ENCODE results near the gene PPP1R15B. TPM values are rescaled to one million over a fixed set of nuclear protein-coding genes. Genes with fewer than 3 reads are reported as not detected.

Gene PPP1R15B
- polyA plus RNA-seq, 1 donor (not counting 4 experiments of a cell fraction or from before 2014, with no cell fraction given) = 19.1 TPM

DNA sequence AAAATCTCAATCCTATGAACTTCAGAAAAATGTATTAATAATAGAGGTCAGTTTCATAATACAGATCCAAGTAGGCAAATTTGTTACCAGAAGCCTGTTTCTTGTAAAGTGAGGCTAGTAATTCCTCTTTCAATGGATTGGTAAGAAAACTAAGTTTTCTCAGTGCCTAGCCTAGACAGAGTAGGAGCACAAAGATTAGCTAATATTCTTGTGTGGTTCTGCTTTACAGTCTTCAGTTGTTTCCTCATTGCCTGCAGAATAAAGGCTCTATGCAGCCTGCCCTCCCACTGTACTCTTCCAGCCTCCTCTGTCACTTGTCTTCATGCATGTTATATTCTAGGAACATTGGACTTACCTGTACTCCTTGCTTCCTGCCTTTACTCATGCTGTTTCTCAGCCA lies 2.4 kb upstream of the PPP1R15B start:
- DNase-seq (ENCODE audit: low read depth, low spot score) (no peak), FAIRE-seq (no peak)
- TF ChIP-seq, protein P1, sequence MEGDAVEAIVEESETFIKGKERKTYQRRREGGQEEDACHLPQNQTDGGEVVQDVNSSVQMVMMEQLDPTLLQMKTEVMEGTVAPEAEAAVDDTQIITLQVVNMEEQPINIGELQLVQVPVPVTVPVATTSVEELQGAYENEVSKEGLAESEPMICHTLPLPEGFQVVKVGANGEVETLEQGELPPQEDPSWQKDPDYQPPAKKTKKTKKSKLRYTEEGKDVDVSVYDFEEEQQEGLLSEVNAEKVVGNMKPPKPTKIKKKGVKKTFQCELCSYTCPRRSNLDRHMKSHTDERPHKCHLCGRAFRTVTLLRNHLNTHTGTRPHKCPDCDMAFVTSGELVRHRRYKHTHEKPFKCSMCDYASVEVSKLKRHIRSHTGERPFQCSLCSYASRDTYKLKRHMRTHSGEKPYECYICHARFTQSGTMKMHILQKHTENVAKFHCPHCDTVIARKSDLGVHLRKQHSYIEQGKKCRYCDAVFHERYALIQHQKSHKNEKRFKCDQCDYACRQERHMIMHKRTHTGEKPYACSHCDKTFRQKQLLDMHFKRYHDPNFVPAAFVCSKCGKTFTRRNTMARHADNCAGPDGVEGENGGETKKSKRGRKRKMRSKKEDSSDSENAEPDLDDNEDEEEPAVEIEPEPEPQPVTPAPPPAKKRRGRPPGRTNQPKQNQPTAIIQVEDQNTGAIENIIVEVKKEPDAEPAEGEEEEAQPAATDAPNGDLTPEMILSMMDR (optimal IDR thresholded peaks at IDR 0.05 in 1 of 3, IDR thresholded peaks at IDR 0.05 in 1 of 3, conservative IDR thresholded peaks at IDR 0.05 in 1 of 3; ENCODE audit: extremely low read depth in 1 of 3, insufficient read depth in 2 of 3, low read length in 3 of 3) = no peak
- no peak for TF ChIP-seq EZH2 (IDR thresholded peaks at IDR 0.05; ENCODE audit: low read length)
- dilution Hi-C loops (cut with MboI; ENCODE audit: extremely low pct_ligation_motif_present, low sequenced_read_pairs) = no loop called here
- Histone ChIP-seq H3K27ac (ENCODE audit: control insufficient read depth, insufficient read depth, low read length) (no peak overlapping the region), H3K79me2 (ENCODE audit: control insufficient read depth, insufficient read depth, low read length) (peaks cover 26% of the 10 kb centered on the region), H3K4me1 (ENCODE audit: control insufficient read depth, extremely low read depth, insufficient read depth, low read length) (peaks cover 24% of the 10 kb centered on the region), H3K9ac (ENCODE audit: control insufficient read depth, extremely low read depth, insufficient read depth, low read length) (no peak overlapping the region), H3K4me3 (ENCODE audit: control insufficient read depth in 2 of 3, extremely low read depth in 1 of 3, insufficient read depth in 2 of 3, low read depth in 1 of 3, low read length in 3 of 3) (no peak overlapping the region), H3K9me3 (ENCODE audit: control insufficient read depth, low read depth, low read length) (no peaks in the 10 kb centered on the region), H3K4me2 (ENCODE audit: control insufficient read depth, extremely low read depth, insufficient read depth, low read depth, low read length) (no peak overlapping the region), H3K27me3 (ENCODE audit: control insufficient read depth, extremely low read depth, insufficient read depth, low read length) (no peaks in the 10 kb centered on the region), H2AFZ (ENCODE audit: control insufficient read depth, low read length) (no peak overlapping the region), H3K9me1 (ENCODE audit: control insufficient read depth, extremely low read depth, insufficient read depth, low read length) (no peaks in the 10 kb centered on the region), H4K20me1 (ENCODE audit: control insufficient read depth, extremely low read depth, insufficient read depth, low read length) (peaks cover 9% of the 10 kb centered on the region), H3K36me3 (ENCODE audit: control insufficient read depth in 2 of 2, extremely low read depth in 1 of 2, insufficient read depth in 2 of 2, low read length in 2 of 2) (peaks cover 0 to 9% of the 10 kb centered on the region in 2 experiments)

DNA sequence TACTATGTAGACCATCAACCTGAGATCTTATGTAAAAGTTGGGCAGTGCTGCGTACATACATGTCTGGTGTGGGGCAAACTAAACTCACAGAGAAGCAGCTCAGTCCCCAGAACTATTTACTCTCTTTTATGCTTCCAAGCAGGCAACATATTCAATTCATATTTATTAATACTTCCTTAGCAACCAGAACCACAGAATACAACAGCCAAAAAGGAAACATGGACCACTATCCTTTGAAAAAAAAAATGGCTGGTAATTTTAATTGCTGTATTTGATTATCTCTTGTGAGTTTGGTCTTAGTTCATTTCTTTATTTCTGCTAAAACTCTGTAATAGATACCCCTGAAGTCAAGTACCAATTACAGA lies 1.5 kb upstream of the PPP1R15B start:
- peaks cover 0 to 9% of the 10 kb centered on the region in 2 experiments for H3K36me3 ChIP-seq (ENCODE audit: control insufficient read depth in 2 of 2, extremely low read depth in 1 of 2, insufficient read depth in 2 of 2, low read length in 2 of 2)
- H3K79me2 ChIP-seq (ENCODE audit: control insufficient read depth, insufficient read depth, low read length) = peaks cover 35% of the 10 kb centered on the region
- no peak overlapping the region for H3K9ac ChIP-seq (ENCODE audit: control insufficient read depth, extremely low read depth, insufficient read depth, low read length)
- H3K9me3 ChIP-seq (ENCODE audit: control insufficient read depth, low read depth, low read length) = no peaks in the 10 kb centered on the region
- FAIRE-seq (no peak), DNase-seq (ENCODE audit: low read depth, low spot score) (no peak)
- dilution Hi-C loops (cut with MboI; ENCODE audit: extremely low pct_ligation_motif_present, low sequenced_read_pairs) = no loop called here
- H3K4me1 ChIP-seq (ENCODE audit: control insufficient read depth, extremely low read depth, insufficient read depth, low read length) = peaks cover 16% of the 10 kb centered on the region
- peaks cover 11% of the 10 kb centered on the region for H4K20me1 ChIP-seq (ENCODE audit: control insufficient read depth, extremely low read depth, insufficient read depth, low read length)
- TF ChIP-seq, protein P1 (optimal IDR thresholded peaks at IDR 0.05 in 1 of 3, IDR thresholded peaks at IDR 0.05 in 1 of 3, conservative IDR thresholded peaks at IDR 0.05 in 1 of 3; ENCODE audit: extremely low read depth in 1 of 3, insufficient read depth in 2 of 3, low read length in 3 of 3) = no peak
- no peak for TF ChIP-seq EZH2 (IDR thresholded peaks at IDR 0.05; ENCODE audit: low read length)
- H3K4me3 ChIP-seq (ENCODE audit: control insufficient read depth in 2 of 3, extremely low read depth in 1 of 3, insufficient read depth in 2 of 3, low read depth in 1 of 3, low read length in 3 of 3) = no peak overlapping the region
- H3K4me2 ChIP-seq (ENCODE audit: control insufficient read depth, extremely low read depth, insufficient read depth, low read depth, low read length) = no peak overlapping the region
- no peak overlapping the region for H2AFZ ChIP-seq (ENCODE audit: control insufficient read depth, low read length)
- H3K27ac ChIP-seq (ENCODE audit: control insufficient read depth, insufficient read depth, low read length) = no peak overlapping the region
- no peaks in the 10 kb centered on the region for H3K9me1 ChIP-seq (ENCODE audit: control insufficient read depth, extremely low read depth, insufficient read depth, low read length)
- no peaks in the 10 kb centered on the region for H3K27me3 ChIP-seq (ENCODE audit: control insufficient read depth, extremely low read depth, insufficient read depth, low read length)
